ENCODE measurements around the gene KCNJ3.

The KCNJ3 gene

DNA sequence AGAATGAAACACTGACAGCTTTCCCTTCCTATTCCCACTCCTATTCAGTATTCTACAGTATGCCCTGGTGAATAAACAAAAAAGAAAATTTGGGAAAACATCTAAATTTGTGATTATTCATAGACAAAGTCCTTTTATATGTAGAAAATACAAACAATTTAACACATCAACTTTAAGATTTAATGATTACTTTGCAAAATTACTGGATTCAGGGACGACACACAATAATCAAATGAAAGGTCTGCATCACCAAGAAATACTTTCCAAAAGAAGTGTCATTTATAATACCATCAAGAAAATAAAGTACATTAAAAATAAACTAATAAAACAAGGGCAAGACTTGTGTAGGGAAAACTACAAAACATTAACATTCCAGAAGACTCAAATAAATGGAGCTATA, 199.8 kb downstream of the KCNJ3 start:
- H3K36me3 ChIP-seq, result no peaks in the 10 kb centered on the region
- no peaks in the 10 kb centered on the region for H3K27me3 ChIP-seq
- H3K4me1 ChIP-seq, result no peaks in the 10 kb centered on the region
- H3K4me3 ChIP-seq (ENCODE audit: low read depth, low read length), result no peak overlapping the region
- no peaks in the 10 kb centered on the region for H3K9me3 ChIP-seq
- DNase-seq, result no peak
- no peak for TF ChIP-seq CTCF (IDR thresholded peaks at IDR 0.05; ENCODE audit: low read depth, low read length)

GRCh38 chr2:154901063-154901462, 202.6 kb downstream of the KCNJ3 start:
- no peaks in the 10 kb centered on the region for H3K9me3 ChIP-seq
- no peak overlapping the region for H3K4me3 ChIP-seq (ENCODE audit: low read depth, low read length)
- TF ChIP-seq CTCF (IDR thresholded peaks at IDR 0.05; ENCODE audit: low read depth, low read length), result no peak
- no peaks in the 10 kb centered on the region for H3K36me3 ChIP-seq
- no peaks in the 10 kb centered on the region for H3K4me1 ChIP-seq
- no peak for DNase-seq
- H3K27me3 ChIP-seq, result no peaks in the 10 kb centered on the region

Data from BE2C (cell line).